Parathyroid adenoma (tissue), 2 donors: ENCODE results near the gene LARP1B.

Source experiments
- H2AFZ ChIP-seq: fragments of 300-600 bp; sonication (generic); one replicate; pipeline ENCODE4 v1.7.0; 2017; ENCODE audit warnings: antibody characterized with exemption, mild to moderate bottlenecking
- H3K27ac ChIP-seq: fragments of 300-600 bp; sonication (generic); one replicate; pipeline ENCODE4 v1.7.0; 2017
- H3K27me3 ChIP-seq: fragments of 300-600 bp; sonication (generic); one replicate; pipeline ENCODE4 v1.7.0; 2017; ENCODE audit warnings: low read length; ENCODE audit not compliant: control insufficient read depth, insufficient read depth
- H3K36me3 ChIP-seq: fragments of 300-600 bp; sonication (generic); one replicate; pipeline ENCODE4 v1.7.0; 2017; ENCODE audit warnings: low read length; ENCODE audit not compliant: control insufficient read depth, insufficient read depth
- H3K4me1 ChIP-seq: fragments of 300-600 bp; sonication (generic); one replicate; pipeline ENCODE4 v1.7.0; 2017; ENCODE audit warnings: control low read depth
- H3K4me2 ChIP-seq: fragments of 300-600 bp; sonication (generic); one replicate; pipeline ENCODE4 v1.7.0; 2017; ENCODE audit warnings: low read length
- H3K4me3 ChIP-seq: fragments of 300-600 bp; sonication (generic); one replicate; pipeline ENCODE4 v1.7.0; 2017; ENCODE audit warnings: low read depth, low read length
- H3K79me2 ChIP-seq: fragments of 300-600 bp; sonication (generic); one replicate; pipeline ENCODE4 v1.7.0; 2017; ENCODE audit warnings: control low read depth
- H3K9ac ChIP-seq: fragments of 300-600 bp; sonication (generic); one replicate; pipeline ENCODE4 v1.7.0; 2017; ENCODE audit warnings: mild to moderate bottlenecking
- H3K9me3 ChIP-seq: fragments of 300-600 bp; sonication (generic); one replicate; pipeline ENCODE4 v1.7.0; 2017; ENCODE audit warnings: low read length; ENCODE audit not compliant: control insufficient read depth
- TF ChIP-seq, protein P1 (sequence below): fragments of 300-600 bp; sonication (generic); IDR thresholded peaks from one replicate; pipeline ENCODE4 v1.7.0; 2017; ENCODE audit warnings: antibody characterized with exemption, mild to moderate bottlenecking
- donor health status: primary hyperparathyroidism.

LARP1B gene

DNA sequence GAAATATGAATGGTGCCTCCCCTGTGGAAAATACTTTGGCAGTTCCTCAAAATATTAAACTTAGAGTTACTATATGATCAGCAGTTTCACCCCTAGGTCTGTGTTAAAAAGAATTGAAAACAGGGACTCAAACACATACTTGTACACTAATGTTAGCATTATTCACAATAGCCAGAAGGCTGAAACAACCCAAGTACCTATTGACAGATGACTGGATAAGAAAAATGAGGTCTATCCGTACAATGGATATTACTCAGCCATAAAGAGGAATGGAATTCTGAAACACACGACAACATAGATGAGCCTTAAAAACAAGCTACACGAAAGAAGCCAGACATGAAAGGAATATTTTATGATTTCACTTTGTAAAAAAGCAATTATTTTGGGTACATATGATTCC is 171.6 kb downstream of the LARP1B start:
- H3K27me3 ChIP-seq, result no peaks in the 10 kb centered on the region
- peaks cover 5% of the 10 kb centered on the region for H3K4me1 ChIP-seq
- H3K9ac ChIP-seq, result no peak overlapping the region
- no peak overlapping the region for H3K4me3 ChIP-seq
- no peak overlapping the region for H3K27ac ChIP-seq
- no peaks in the 10 kb centered on the region for H3K79me2 ChIP-seq
- no peak overlapping the region for H3K4me2 ChIP-seq
- H2AFZ ChIP-seq, result no peak overlapping the region
- TF ChIP-seq, protein P1, sequence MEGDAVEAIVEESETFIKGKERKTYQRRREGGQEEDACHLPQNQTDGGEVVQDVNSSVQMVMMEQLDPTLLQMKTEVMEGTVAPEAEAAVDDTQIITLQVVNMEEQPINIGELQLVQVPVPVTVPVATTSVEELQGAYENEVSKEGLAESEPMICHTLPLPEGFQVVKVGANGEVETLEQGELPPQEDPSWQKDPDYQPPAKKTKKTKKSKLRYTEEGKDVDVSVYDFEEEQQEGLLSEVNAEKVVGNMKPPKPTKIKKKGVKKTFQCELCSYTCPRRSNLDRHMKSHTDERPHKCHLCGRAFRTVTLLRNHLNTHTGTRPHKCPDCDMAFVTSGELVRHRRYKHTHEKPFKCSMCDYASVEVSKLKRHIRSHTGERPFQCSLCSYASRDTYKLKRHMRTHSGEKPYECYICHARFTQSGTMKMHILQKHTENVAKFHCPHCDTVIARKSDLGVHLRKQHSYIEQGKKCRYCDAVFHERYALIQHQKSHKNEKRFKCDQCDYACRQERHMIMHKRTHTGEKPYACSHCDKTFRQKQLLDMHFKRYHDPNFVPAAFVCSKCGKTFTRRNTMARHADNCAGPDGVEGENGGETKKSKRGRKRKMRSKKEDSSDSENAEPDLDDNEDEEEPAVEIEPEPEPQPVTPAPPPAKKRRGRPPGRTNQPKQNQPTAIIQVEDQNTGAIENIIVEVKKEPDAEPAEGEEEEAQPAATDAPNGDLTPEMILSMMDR, result no peak
- H3K36me3 ChIP-seq, result no peaks in the 10 kb centered on the region
- H3K9me3 ChIP-seq, result no peaks in the 10 kb centered on the region

DNA sequence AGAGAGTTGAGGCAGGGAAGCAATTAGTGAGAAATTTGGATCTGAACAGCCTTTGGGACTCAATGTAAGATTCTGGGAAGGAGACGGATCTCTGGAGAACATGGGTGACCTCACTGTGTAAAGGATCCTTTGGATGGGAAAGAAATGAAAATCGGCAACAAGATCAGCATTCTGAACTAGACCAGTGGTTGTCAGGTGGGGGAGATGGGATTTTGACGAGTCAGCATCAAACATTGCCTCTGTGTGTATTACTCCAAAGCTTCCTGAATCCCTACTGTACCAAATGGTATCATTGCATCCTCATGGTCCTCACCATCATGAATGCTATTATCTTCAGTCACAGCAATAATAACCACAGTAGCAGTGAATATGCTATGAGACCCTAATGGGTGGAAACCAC is 173.7 kb downstream of the LARP1B start:
- TF ChIP-seq, protein P1, result no peak
- Histone ChIP-seq H3K9me3 (no peaks in the 10 kb centered on the region), H3K79me2 (no peaks in the 10 kb centered on the region), H2AFZ (no peak overlapping the region), H3K27ac (no peak overlapping the region), H3K27me3 (no peaks in the 10 kb centered on the region), H3K9ac (no peak overlapping the region), H3K4me2 (no peak overlapping the region), H3K4me1 (no peaks in the 10 kb centered on the region), H3K4me3 (no peak overlapping the region), H3K36me3 (no peaks in the 10 kb centered on the region)

DNA sequence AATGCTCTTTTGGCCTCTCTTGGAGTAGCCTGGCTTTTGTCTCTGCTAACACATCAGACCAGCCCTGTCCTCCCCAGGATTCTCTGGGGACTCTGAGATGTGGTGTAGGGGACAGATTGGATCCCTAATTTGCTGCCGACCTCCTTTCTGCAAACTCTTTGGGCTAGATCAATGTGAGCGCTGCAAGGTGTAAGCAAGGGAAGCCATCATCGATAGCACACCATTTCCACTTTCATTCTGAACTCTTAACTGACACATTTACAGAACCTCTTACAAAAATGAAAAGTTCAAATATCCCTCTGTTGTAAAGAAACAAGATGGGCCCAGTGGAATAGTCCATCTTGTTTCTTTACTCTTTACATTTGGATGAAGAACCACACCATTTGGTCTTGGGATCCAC is 179.9 kb downstream of the LARP1B start:
- H3K9ac ChIP-seq, result no peak overlapping the region
- TF ChIP-seq, protein P1, result no peak

DNA sequence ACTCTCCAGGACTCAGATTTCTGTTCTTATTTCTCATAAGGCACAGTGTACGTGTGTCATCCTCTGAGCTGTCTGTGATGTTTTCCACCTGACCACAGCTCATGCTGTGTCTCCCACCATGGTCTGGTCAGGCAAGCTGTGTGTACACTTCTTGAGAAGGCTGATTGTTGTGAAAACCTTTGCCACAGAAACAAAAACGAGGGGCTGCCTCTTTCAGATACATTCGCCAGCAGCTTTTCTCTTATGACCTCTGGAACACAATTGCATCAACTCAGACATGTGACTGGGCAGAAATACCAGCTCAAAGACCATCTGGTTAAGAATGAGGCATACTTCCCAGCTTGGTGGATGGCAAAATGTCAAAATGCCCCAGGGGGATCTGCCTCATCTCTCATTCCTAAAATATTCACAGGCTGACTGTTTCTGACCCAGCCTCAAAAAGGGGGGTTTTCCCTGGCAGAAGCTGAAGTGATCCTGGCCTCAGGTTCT is 180.4 kb downstream of the LARP1B start:
- H3K9me3 ChIP-seq, result no peaks in the 10 kb centered on the region
- no peak overlapping the region for H2AFZ ChIP-seq
- H3K4me3 ChIP-seq, result no peak overlapping the region
- H3K4me1 ChIP-seq, result no peaks in the 10 kb centered on the region
- no peaks in the 10 kb centered on the region for H3K79me2 ChIP-seq
- TF ChIP-seq, protein P1, result no peak
- H3K4me2 ChIP-seq, result no peak overlapping the region
- H3K36me3 ChIP-seq, result no peaks in the 10 kb centered on the region
- no peak overlapping the region for H3K27ac ChIP-seq
- H3K9ac ChIP-seq, result no peak overlapping the region
- no peaks in the 10 kb centered on the region for H3K27me3 ChIP-seq

More for the DNA sequence above, 179.9 kb downstream of the LARP1B start:
- Histone ChIP-seq H3K4me3 (no peak overlapping the region), H3K4me2 (no peak overlapping the region), H3K9me3 (no peaks in the 10 kb centered on the region), H3K27me3 (no peaks in the 10 kb centered on the region), H3K79me2 (no peaks in the 10 kb centered on the region), H3K36me3 (no peaks in the 10 kb centered on the region), H3K4me1 (no peaks in the 10 kb centered on the region), H3K27ac (no peak overlapping the region), H2AFZ (no peak overlapping the region)

DNA sequence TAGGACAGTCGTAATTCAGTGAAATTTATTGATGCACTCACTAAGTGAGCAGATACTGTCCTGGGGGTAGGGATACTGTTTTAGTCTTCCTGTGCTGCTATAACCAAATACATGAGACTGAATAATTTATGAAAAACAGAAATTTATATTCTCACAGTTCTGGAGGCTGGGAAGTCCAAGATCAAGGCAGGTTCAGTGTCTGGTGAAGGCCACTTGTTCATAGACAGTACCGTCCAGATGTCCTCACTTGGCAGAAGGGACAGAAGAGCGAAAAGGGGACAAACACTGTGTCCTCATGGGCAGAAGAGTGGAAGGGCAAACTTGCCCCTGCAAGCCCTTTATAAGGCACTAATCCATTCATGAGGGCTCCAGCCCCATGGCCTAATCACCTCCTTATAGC is 180.9 kb downstream of the LARP1B start:
- no peak overlapping the region for H3K9ac ChIP-seq
- H3K9me3 ChIP-seq, result no peaks in the 10 kb centered on the region
- H3K4me1 ChIP-seq, result no peaks in the 10 kb centered on the region
- no peak overlapping the region for H2AFZ ChIP-seq
- H3K79me2 ChIP-seq, result no peaks in the 10 kb centered on the region
- no peak overlapping the region for H3K4me2 ChIP-seq
- no peak overlapping the region for H3K27ac ChIP-seq
- no peaks in the 10 kb centered on the region for H3K36me3 ChIP-seq
- no peaks in the 10 kb centered on the region for H3K27me3 ChIP-seq
- no peak overlapping the region for H3K4me3 ChIP-seq
- TF ChIP-seq, protein P1, result no peak
